NCI-H146 treated with DMSO at 0.1 percent for 48 hours (cell line): ENCODE data around the gene ZDHHC14.
"Not testable (repeated sequence)": the region's sequence is repeated elsewhere in the genome, so short reads cannot be mapped to it uniquely, and the experiment has no call there.

Experiments used
- DNase-seq: peaks from one replicate; lab custom pipeline; 2025; ENCODE audit not compliant: unreplicated experiment; lab: John Stamatoyannopoulos, UW

Gene ZDHHC14

GRCh38 chr6:157590654-157591053, 209.7 kb downstream of the ZDHHC14 start:
- not testable (repeated sequence) for DNase-seq

GRCh38 chr6:157592541-157592940, 211.6 kb downstream of the ZDHHC14 start:
- DNase-seq = no peak

- DNase-seq = no peak
Measured at GRCh38 chr6:157592980-157593379, 212.0 kb downstream of the ZDHHC14 start.

GRCh38 chr6:157593596-157593995, 212.6 kb downstream of the ZDHHC14 start:
- no peak for DNase-seq

- DNase-seq = no peak
Measured at GRCh38 chr6:157594292-157594691, 213.3 kb downstream of the ZDHHC14 start.

- no peak for DNase-seq
Measured at GRCh38 chr6:157595768-157596167, 214.8 kb downstream of the ZDHHC14 start.

- no peak for DNase-seq
Measured at GRCh38 chr6:157596461-157596860, 215.5 kb downstream of the ZDHHC14 start.

- DNase-seq = no peak
Measured at GRCh38 chr6:157596886-157597285, 215.9 kb downstream of the ZDHHC14 start.

- DNase-seq = peak; percentile 46
Measured at GRCh38 chr6:157597461-157598312, 216.7 kb downstream of the ZDHHC14 start.

- no peak for DNase-seq
Measured at GRCh38 chr6:157599191-157599590, 218.2 kb downstream of the ZDHHC14 start.

GRCh38 chr6:157600807-157601206, 219.8 kb downstream of the ZDHHC14 start:
- no peak for DNase-seq

GRCh38 chr6:157602521-157603295, 221.7 kb downstream of the ZDHHC14 start:
- DNase-seq = no peak

GRCh38 chr6:157603314-157603940, 222.4 kb downstream of the ZDHHC14 start:
- DNase-seq = no peak

GRCh38 chr6:157603971-157604370, 223.0 kb downstream of the ZDHHC14 start:
- no peak for DNase-seq

- DNase-seq = no peak
Measured at GRCh38 chr6:157604816-157605215, 223.8 kb downstream of the ZDHHC14 start.

GRCh38 chr6:157605484-157605883, 224.5 kb downstream of the ZDHHC14 start:
- DNase-seq = no peak

GRCh38 chr6:157606516-157606915, 225.5 kb downstream of the ZDHHC14 start:
- DNase-seq = no peak

- no peak for DNase-seq
Measured at GRCh38 chr6:157607317-157608109, 226.5 kb downstream of the ZDHHC14 start.

GRCh38 chr6:157608221-157609075, 227.5 kb downstream of the ZDHHC14 start:
- no peak for DNase-seq

- no peak for DNase-seq
Measured at GRCh38 chr6:157609117-157609516, 228.1 kb downstream of the ZDHHC14 start.
